Subcutaneous abdominal adipose tissue (tissue), 5 donors: ENCODE data around the gene RNU2-63P.
"Not testable (repeated sequence)": the region's sequence is repeated elsewhere in the genome, so short reads cannot be mapped to it uniquely, and the experiment has no call there.

Experiments used
- H3K27ac ChIP-seq: one replicate; pipeline ENCODE4 v1.7.0; 2013; ENCODE audit warnings: low read depth, mild to moderate bottlenecking, inconsistent platforms, low read length, moderate library complexity
- H3K27me3 ChIP-seq, 5 donors: one replicate each; pipeline ENCODE4 v1.7.0; 2013; ENCODE audit warnings: low read length in 5 of 5, inconsistent platforms in 1 of 5; ENCODE audit not compliant: control insufficient read depth in 5 of 5, insufficient read depth in 4 of 5
- H3K36me3 ChIP-seq, 5 donors: one replicate each; pipeline ENCODE4 v1.7.0; 2013; ENCODE audit warnings: low read length in 5 of 5; ENCODE audit not compliant: control insufficient read depth in 5 of 5, insufficient read depth in 5 of 5
- H3K4me1 ChIP-seq, 5 donors: one replicate each; pipeline ENCODE4 v1.7.0; 2013; ENCODE audit warnings: low read length in 5 of 5, mild to moderate bottlenecking in 3 of 5, moderate library complexity in 1 of 5; ENCODE audit not compliant: control insufficient read depth in 5 of 5, insufficient read depth in 5 of 5
- H3K4me3 ChIP-seq, 5 donors: one replicate each; pipeline ENCODE4 v1.7.0; 2013; ENCODE audit warnings: low read length in 5 of 5, low read depth in 1 of 5
- H3K9ac ChIP-seq, 5 donors: one replicate each; pipeline ENCODE4 v1.7.0; 2013; ENCODE audit warnings: low read length in 5 of 5, mild to moderate bottlenecking in 4 of 5, moderate library complexity in 3 of 5
- H3K9me3 ChIP-seq, 5 donors: one replicate each; pipeline ENCODE4 v1.7.0; 2013; ENCODE audit warnings: low read length in 5 of 5; ENCODE audit not compliant: control insufficient read depth in 5 of 5
- donor health status: healthy.
- donor health status: healthy.
- donor health status: healthy.
- donor health status: healthy.
- donor health status: healthy.

The RNU2-63P gene

DNA sequence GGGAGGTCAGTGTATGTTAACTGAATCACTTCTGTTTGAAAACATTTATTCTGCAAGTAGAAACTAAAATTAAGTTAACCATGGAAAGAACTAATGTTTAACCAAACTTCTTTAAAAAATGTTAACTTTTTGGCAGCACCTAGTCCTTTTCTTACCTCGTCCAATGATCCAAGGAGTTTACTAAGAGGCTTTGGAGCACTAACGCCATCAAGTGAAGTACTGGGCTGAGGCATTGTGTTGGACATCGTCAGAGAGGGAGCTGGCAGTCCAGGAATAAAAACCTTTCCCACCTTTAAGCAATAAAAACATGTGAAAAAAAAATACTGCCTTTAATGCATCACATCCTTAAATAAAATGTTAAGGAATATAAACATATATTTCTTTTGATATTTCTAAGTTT is 23.8 kb downstream of the RNU2-63P start:
- H3K27me3 ChIP-seq, H3K4me3 ChIP-seq, H3K27ac ChIP-seq, H3K4me1 ChIP-seq, H3K9ac ChIP-seq, H3K9me3 ChIP-seq, H3K36me3 ChIP-seq: not testable (repeated sequence)

DNA sequence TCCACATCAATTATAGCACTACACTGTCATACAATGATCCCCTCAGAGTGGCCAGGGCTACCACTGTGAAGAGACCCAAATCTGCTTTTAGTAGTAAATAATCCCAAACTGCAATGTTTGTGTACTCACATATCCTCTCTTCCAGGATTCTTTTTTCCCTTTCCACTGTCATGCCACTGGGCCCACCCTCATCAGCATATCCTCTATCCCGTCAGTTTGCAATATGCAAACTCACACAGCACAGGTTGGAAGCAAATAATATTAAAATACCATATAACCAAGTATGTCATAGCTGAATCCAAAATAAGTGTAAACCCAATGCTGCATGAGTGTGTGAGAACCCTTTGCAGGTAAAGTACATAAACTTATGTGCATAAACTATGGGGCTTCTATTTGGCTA is 28.9 kb downstream of the RNU2-63P start:
- H3K9ac ChIP-seq, H3K4me1 ChIP-seq, H3K9me3 ChIP-seq, H3K36me3 ChIP-seq, H3K4me3 ChIP-seq, H3K27ac ChIP-seq, H3K27me3 ChIP-seq: not testable (repeated sequence)

DNA sequence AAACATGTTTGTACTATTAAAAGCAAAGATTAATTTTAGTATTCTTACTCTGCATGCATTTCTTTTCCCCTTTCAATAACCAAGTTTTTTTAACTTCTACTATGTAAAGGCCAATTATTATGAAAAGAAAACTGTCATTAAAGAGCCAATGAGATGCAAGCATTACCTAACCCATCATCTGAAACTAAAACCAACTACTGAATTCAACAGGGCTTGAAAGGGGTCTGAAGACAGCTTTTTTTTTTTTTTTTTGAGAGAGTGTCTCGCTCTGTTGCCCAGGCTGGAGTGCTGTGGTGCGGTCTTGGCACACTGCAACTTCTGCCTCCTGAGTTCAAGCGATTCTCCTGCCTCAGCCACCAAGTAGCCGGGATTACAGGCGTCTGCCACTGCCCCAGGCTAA is 30.4 kb downstream of the RNU2-63P start:
- H3K4me1 ChIP-seq, H3K27ac ChIP-seq, H3K9ac ChIP-seq, H3K27me3 ChIP-seq, H3K36me3 ChIP-seq, H3K9me3 ChIP-seq, H3K4me3 ChIP-seq: not testable (repeated sequence)

DNA sequence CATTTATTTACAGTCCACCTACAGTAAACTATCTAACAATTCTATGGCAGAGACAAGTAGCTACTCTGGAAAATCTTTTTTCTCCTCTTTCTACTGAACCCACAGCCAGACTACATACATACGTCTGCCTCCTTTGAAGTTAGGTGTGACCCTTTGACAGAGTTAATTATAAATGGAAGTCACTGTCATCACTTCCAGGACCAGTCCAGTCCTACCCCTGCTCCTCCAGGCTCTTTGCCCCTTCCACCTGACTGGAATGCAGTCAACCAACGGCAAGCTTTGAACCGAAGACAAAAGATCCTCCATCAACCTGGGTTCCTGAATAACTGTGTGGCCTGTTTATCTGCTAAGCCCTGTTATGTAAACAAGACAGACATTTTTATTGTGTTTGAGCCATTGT is 35.2 kb downstream of the RNU2-63P start:
- H3K9me3 ChIP-seq, H3K9ac ChIP-seq, H3K4me1 ChIP-seq, H3K36me3 ChIP-seq, H3K27ac ChIP-seq, H3K4me3 ChIP-seq, H3K27me3 ChIP-seq: not testable (repeated sequence)

DNA sequence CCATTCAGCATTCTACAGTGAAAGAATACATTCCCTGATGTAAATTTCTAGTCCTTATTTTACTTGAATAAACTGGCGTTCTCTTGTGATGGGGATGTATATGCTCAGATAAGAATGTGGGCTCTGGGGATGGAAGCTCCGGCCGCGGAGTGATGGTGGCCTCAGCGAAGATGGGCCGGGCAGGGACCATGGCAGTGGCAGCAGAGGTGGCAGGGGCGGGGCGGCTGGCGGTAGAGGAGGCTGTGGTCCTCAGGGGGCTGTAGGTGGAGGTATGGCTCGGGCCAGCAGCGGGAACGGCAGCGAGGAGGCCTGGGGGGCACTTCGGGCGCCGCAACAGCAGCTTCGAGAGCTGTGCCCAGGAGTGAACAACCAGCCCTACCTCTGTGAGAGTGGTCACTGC is 44.0 kb downstream of the RNU2-63P start:
- H3K27ac ChIP-seq, H3K9me3 ChIP-seq, H3K9ac ChIP-seq, H3K4me3 ChIP-seq, H3K36me3 ChIP-seq, H3K4me1 ChIP-seq, H3K27me3 ChIP-seq: not testable (repeated sequence)
